ENCODE data around the gene SLC14A1. TPM values are rescaled to one million over a fixed set of nuclear protein-coding genes. Genes with fewer than 3 reads are reported as not detected.
"Not testable (repeated sequence)": the region's sequence is repeated elsewhere in the genome, so short reads cannot be mapped to it uniquely, and the experiment has no call there.

The SLC14A1 gene
- total and polyA plus RNA-seq, 2 experiments from 2014 or later = 0.21 to 0.53 TPM

- peak; percentile 54; the same call in 1 of the 2 replicates for TF ChIP-seq NANOG (IDR thresholded peaks at IDR 0.05; ENCODE audit: borderline replicate concordance)
- TF ChIP-seq ZNF462 (CRISPR knock-in tag; IDR thresholded peaks at IDR 0.05) = 0 out of 2 replicates have a peak, but pooled peaks have one; percentile 34
- H3K36me3 ChIP-seq (ENCODE audit: insufficient read depth); H2AFZ ChIP-seq; ATAC-seq; H3K27me3 ChIP-seq (ENCODE audit: insufficient read depth); H3F3A ChIP-seq (replicated peaks; ENCODE audit: low read depth); H3K79me2 ChIP-seq (replicated peaks; ENCODE audit: insufficient read depth); DNase-seq (ENCODE audit: low spot score); H4K20me1 ChIP-seq (replicated peaks; ENCODE audit: insufficient read depth): not testable (repeated sequence)
- peak overlapping the region; percentile 95 for H3K27ac Mint-ChIP-seq
- peak overlapping the region; percentile 31; the same call in 1 of the 2 replicates for H3K4me3 ChIP-seq
- H3K4me2 ChIP-seq = peak overlapping the region; percentile 67
- peaks cover 27% of the 10 kb centered on the region for H3K9me2 ChIP-seq (ENCODE audit: insufficient read depth)
- peaks cover 21% of the 10 kb centered on the region for H3K9me3 Mint-ChIP-seq
- peaks cover 14% of the 10 kb centered on the region for H3K27me3 Mint-ChIP-seq (ENCODE audit: insufficient read depth, low read depth, poor library complexity)
- peak overlapping the region; percentile 27; the same call in 2 of the 3 replicates for H3K4me3 Mint-ChIP-seq
- H3K36me3 Mint-ChIP-seq (ENCODE audit: low read depth) = peaks cover 36% of the 10 kb centered on the region
- H3K4me1 ChIP-seq (ENCODE audit: insufficient read depth) = peaks cover 40% of the 10 kb centered on the region
- H3K27ac ChIP-seq (ENCODE audit: low read depth) = peak overlapping the region; percentile 97
- H3K4me1 Mint-ChIP-seq = peaks cover 43% of the 10 kb centered on the region
Observed at GRCh38 chr18:45757644-45758043, 33.7 kb downstream of the SLC14A1 start.

- H3K9me3 Mint-ChIP-seq = peaks cover 13% of the 10 kb centered on the region; the same call in 2 of the 3 replicates
- no peaks in the 10 kb centered on the region for H4K20me1 ChIP-seq (replicated peaks; ENCODE audit: insufficient read depth)
- H3F3A ChIP-seq (replicated peaks; ENCODE audit: low read depth) = no peaks in the 10 kb centered on the region
- H3K36me3 ChIP-seq (ENCODE audit: insufficient read depth) = no peaks in the 10 kb centered on the region
- ATAC-seq = peak; percentile 62
- peaks cover 40% of the 10 kb centered on the region for H3K4me1 ChIP-seq (ENCODE audit: insufficient read depth)
- no peak overlapping the region for H3K4me3 ChIP-seq
- H3K79me2 ChIP-seq (replicated peaks; ENCODE audit: insufficient read depth) = no peaks in the 10 kb centered on the region
- H2AFZ ChIP-seq = no peak overlapping the region
- no peaks in the 10 kb centered on the region for H3K27me3 ChIP-seq (ENCODE audit: insufficient read depth)
- H3K36me3 Mint-ChIP-seq (ENCODE audit: low read depth) = peaks cover 23% of the 10 kb centered on the region
- DNase-seq (ENCODE audit: low spot score) = peak; percentile 89
- peak overlapping the region; percentile 61 for H3K27ac Mint-ChIP-seq
- H3K4me2 ChIP-seq = 0 out of 2 replicates have a peak overlapping the region, but pooled peaks have one; percentile 44
- H3K9me2 ChIP-seq (ENCODE audit: insufficient read depth) = peaks cover 7% of the 10 kb centered on the region
- peaks cover 13% of the 10 kb centered on the region for H3K27me3 Mint-ChIP-seq (ENCODE audit: insufficient read depth, low read depth, poor library complexity)
- 0 out of 2 replicates have a peak, but pooled peaks have one; percentile 5 for TF ChIP-seq NANOG (IDR thresholded peaks at IDR 0.05; ENCODE audit: borderline replicate concordance)
- peak; percentile 44; the same call in 1 of the 2 replicates for TF ChIP-seq ZNF462 (CRISPR knock-in tag; IDR thresholded peaks at IDR 0.05)
- no peak for TF ChIP-seq STAT1 (IDR thresholded peaks at IDR 0.05; ENCODE audit: unreplicated experiment)
- no peak for TF ChIP-seq EZH2 (IDR thresholded peaks at IDR 0.05; ENCODE audit: low read depth, unreplicated experiment)
- no peak overlapping the region; the same call in 2 of the 3 replicates for H3K4me3 Mint-ChIP-seq
- peaks cover 43% of the 10 kb centered on the region for H3K4me1 Mint-ChIP-seq
- peak overlapping the region; percentile 65 for H3K27ac ChIP-seq (ENCODE audit: low read depth)
Observed at GRCh38 chr18:45760462-45761036, 36.6 kb downstream of the SLC14A1 start.

Measured in GM23338 (cell line).